Stimulated activated CD8-positive, alpha-beta memory T cell treated with anti-CD3 and anti-CD28 coated beads, Interleukin-15, amount 100 ng/mL, for 48 hours (primary cell): Measurements from ENCODE around the gene RALB.
"Not testable (repeated sequence)": the region's sequence is repeated elsewhere in the genome, so short reads cannot be mapped to it uniquely, and the experiment has no call there.

Source experiments
- DNase-seq, 2 donors: peaks; one replicate each; pipeline ENCODE4 v3.0.0-alpha.2; 2020; ENCODE audit warnings: low read depth in 2 of 2

The RALB gene

GRCh38 chr2:120293096-120294007, 40.7 kb downstream of the RALB start:
- DNase-seq: no peak

- no peak for DNase-seq
Measured at GRCh38 chr2:120294008-120294340, 41.3 kb downstream of the RALB start.

DNA sequence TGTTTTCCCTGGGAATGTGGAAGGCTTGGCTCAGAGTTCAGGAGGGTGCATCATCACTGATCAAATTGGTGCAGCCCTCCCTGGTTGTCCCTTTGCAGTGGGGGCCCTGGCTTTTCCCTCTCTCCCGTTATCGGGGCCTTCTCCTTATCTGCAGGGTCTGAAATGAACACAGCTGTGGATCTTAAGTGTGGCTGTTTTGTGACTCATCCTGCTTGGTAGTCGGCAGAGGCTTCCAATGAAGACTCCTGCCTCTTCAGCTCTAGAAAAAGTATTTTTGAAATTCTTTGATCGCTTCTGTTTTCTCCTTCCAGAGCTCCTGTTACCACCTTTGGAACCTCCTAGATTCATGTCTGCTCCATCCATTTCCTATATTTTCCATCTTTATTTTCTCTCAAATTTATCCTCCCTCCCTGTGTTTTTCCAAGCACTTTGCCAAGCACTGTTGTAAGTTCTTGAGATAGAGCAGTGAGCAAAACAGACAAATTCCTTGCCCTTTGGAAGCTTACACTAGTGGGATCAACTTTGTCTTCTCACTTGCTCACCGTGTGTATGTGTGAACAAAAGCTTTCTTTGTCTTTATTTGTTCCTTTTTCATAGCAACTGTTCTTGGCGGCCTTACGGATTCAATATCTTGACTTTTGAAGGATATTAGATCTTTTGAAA, 45.7 kb downstream of the RALB start:
- no peak for DNase-seq

- no peak for DNase-seq
Measured at GRCh38 chr2:120299004-120299403, 46.4 kb downstream of the RALB start.

- no peak for DNase-seq
Measured at GRCh38 chr2:120299561-120299960, 46.9 kb downstream of the RALB start.

GRCh38 chr2:120300385-120300784, 47.7 kb downstream of the RALB start:
- no peak for DNase-seq

DNA sequence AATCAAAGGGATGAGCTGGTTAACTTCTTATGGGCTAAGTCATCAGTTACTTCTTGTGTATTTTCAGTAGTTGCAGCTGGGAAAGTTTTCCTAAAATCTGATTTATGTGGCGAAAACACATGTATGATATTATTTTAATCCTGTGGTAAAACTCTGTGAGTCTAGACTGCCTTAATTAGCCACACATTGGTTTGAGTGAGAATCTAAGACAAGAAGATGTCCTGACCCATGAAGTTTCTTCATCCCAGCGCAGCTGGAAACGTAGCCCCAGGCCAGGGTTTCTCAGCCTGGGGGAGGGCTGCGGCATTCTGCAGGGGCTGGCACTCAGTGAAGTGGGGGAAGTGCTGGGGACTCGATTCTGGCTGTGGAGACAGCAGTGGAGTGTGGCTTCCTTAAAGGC, 48.6 kb downstream of the RALB start:
- DNase-seq: no peak

GRCh38 chr2:120302301-120302700, 49.6 kb downstream of the RALB start:
- DNase-seq: no peak

- no peak for DNase-seq
Measured at GRCh38 chr2:120303177-120303576, 50.5 kb downstream of the RALB start.

- no peak for DNase-seq
Measured at GRCh38 chr2:120305296-120305695, 52.6 kb downstream of the RALB start.

GRCh38 chr2:120305937-120306490, 53.4 kb downstream of the RALB start:
- no peak for DNase-seq

- no peak for DNase-seq
Measured at GRCh38 chr2:120307482-120307881, 54.8 kb downstream of the RALB start.

- DNase-seq: no peak
Measured at GRCh38 chr2:120308038-120308910, 55.6 kb downstream of the RALB start.

DNA sequence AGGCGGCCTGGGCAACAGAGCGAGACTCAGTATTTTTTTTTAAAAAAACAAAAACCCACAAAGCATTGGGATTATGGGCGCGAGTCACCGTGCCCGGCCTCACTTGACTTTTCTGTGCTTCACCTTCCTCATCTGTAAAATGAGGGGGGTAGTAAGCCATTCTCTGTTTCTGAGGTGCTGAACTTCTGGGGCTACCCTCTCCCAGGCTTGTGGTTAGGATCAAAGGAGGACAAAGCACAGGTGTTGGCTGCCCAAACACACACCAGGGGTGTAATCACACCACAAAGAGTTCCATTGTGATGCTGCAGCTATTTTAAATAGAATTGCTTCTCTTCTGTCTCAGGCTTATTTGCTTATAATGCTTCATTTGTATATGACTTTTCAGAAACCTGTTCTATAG, 57.5 kb downstream of the RALB start:
- DNase-seq: no peak

DNA sequence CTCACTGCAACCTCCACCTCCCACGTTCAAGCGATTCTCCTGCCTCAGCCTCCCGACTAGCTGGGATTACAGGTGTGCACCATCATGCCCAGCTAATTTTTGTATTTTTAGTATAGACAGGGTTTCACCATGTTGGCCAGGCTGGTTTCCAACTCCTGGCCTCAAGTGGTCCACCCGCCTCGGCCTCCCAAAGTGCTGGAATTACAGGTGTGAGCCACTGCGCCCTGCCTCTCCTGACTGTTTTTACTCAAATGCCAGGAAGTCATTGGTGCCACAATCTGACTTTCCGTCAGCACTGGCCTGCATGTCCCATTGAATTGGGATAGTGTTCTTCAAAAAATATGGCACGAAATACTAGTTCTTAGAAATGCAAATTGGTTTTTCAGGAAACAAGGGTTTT, 58.2 kb downstream of the RALB start:
- DNase-seq: not testable (repeated sequence)

DNA sequence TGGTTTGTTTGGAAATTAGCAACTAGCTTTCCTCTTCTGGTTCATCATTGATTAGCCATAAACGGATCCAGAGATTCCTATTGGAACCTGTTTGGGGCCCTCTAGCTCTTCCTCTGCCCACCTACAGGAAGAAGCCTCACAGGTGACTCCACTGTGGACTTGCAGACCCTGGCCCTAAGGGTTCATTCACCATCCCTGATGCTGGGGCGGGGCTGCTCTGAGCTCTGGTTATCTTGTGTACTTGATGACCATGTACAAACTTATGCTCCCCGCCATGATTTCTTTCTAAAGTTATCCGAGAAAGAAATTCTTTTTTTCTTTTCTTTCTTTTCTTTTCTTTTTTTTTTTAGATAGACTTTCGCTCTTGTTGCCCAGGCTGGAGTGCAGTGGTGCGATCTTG, 59.4 kb downstream of the RALB start:
- DNase-seq: no peak

DNA sequence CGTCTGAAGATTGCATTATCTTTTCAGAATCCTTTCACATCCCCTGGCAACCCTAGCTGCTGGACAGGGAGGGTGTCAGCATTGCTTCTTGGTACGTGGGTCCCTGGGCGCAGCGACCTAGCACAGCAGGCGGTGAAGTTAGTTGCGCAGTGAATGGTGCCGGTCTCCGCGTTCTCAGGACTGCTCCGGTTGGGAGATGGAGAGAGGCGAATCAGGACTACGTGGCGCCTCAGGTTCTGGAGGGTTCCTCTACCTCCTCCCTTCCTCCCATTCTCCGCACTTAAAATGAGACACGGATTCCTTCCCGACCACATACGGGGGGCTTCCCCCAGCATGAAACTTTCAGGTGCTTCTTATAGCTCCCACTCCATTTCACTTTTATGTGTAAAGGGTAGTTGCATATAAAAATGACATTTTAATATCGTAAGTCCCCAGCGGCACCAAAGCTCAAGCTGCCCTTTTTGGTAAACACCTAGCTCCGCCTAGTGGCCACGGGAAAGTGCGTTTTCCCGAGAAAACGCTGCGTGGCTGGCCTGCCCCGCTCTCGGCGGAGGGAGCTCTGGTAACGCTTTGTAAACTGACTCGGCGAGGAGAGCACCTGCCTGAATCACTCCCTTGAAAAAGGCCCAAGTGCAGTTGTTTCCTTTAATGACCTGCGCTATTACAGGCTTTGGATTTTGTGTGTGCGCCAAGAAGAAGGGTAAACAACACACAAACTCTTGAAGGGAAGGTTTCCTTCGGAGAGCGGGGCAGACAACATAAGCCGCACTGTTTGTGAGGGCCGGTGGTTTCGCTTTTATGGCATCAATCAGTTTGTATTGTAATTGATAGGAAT, 60.4 kb downstream of the RALB start:
- peak; percentile 67 for DNase-seq

GRCh38 chr2:120313695-120314615, 61.3 kb downstream of the RALB start:
- no peak for DNase-seq

DNA sequence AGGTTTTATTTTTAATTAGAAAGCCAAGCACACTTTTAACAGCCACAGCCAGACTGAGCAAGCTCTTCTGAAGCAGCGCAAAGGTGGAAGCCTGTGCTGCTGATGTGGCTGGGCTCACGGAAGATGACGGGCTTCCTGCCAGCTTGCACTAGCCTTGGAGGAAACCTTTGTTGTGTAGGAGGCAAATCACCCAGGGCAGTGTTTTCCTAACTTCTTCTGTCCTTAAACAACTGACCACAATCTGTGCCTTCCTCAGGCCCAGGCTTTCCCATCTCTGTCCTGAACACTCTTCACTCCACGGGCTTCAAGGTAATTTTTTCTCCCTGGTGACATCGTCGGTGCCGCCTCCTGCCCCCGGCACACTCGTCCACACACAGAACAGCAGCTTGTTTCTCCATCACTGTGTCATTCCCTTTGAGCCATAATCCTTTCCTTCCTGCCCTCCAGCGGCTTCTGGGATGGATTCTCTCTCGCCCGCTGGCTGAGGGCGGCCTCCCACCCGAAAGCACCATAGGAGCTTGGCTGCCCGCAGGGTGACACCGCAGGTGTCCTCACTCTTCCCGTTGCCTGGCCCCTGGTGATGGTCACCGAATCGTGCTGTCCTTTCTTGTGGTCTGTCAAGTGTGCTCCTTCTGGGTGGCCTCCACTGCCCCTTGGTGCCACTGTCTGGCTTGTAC, 62.2 kb downstream of the RALB start:
- no peak for DNase-seq
